GM12865 (cell line): ENCODE data around the gene TNPO2.
A peak's percentile ranks its signal among the peaks of the same experiment; 100 is the strongest.

Experiments
- DNase-seq: peaks from one replicate; pipeline ENCODE4 v3.0.0; 2010; ENCODE audit warnings: low read depth
- H3K4me3 ChIP-seq: 2 replicates; pipeline ENCODE4 v1.5.1; 2011; ENCODE audit warnings: mild to moderate bottlenecking, low read depth, low read length, control low read depth
- CTCF ChIP-seq: IDR thresholded peaks from 2 replicates; pipeline ENCODE4 v1.5.1; 2011; ENCODE audit warnings: low read length, control low read depth, low read depth, inconsistent platforms; ENCODE audit not compliant: insufficient read depth; ENCODE audit errors: missing control alignments

The TNPO2 gene

GRCh38 chr19:12676928-12677327 lies 46.8 kb downstream of the TNPO2 start:
- no peak for DNase-seq
- H3K4me3 ChIP-seq, result no peak overlapping the region
- no peak for TF ChIP-seq CTCF

GRCh38 chr19:12676384-12676792 lies 47.3 kb downstream of the TNPO2 start:
- DNase-seq, result peak; percentile 89
- no peak overlapping the region for H3K4me3 ChIP-seq
- TF ChIP-seq CTCF, result peak; percentile 95

- no peak for TF ChIP-seq CTCF
- no peak overlapping the region for H3K4me3 ChIP-seq
- no peak for DNase-seq
Observed at GRCh38 chr19:12675940-12676339, 47.8 kb downstream of the TNPO2 start.

- DNase-seq, result no peak
Observed at GRCh38 chr19:12675399-12675798, 48.3 kb downstream of the TNPO2 start.

DNA sequence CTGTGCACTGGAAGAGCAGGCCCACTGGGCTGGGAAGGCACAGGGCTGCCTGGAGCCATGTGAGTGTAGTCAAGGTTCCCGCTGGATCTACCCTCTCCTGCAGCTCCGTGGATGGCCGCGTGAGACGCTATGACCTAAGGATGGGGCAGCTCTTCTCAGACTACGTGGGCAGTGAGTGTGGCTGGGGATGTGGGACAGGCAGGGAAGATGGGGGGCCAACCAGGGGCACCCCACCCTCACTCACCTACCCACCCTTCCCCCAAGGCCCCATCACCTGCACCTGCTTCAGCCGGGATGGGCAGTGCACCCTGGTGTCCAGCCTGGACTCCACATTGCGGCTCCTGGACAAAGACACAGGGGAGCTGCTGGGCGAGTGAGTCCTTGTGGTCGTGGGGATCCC lies 51.0 kb downstream of the TNPO2 start:
- no peak for TF ChIP-seq CTCF
- no peak for DNase-seq
- H3K4me3 ChIP-seq, result no peak overlapping the region

More at GRCh38 chr19:12675399-12675798, 48.3 kb downstream of the TNPO2 start:
- no peak overlapping the region for H3K4me3 ChIP-seq
- TF ChIP-seq CTCF, result no peak

DNA sequence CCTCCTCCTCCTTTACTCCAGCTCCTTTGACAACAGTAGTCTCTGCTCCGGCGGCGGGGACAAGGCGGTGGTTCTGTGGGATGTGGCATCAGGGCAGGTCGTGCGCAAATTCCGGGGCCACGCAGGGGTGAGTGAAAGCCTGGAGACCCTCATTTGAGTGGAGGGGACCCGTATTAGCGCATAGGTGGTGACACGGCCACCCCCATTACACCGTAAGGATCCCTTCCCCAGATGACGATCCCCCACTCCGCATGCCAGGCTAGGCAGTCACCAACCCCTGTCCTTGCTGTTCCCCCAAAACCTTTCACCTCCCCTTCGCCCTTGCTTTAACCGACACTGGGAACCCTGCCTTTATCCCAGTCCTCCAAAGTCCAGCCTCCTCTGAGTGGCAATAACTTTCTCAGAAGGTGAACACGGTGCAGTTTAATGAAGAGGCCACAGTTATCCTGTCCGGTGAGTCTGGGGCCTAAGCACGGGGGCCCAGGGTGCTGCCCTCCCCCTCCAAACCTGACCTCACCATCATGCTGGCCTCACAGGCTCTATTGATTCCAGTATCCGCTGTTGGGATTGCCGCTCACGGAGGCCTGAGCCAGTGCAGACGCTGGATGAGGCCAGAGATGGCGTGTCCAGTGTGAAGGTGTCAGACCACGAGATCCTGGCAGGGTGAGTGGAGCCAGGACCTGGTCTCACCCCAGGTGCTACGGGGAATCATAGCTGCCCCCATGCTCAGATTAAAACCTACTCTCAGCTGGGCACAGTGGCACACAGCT lies 53.4 kb downstream of the TNPO2 start:
- no peak for TF ChIP-seq CTCF
- DNase-seq, result no peak
- H3K4me3 ChIP-seq, result peak overlapping the region; percentile 70

DNA sequence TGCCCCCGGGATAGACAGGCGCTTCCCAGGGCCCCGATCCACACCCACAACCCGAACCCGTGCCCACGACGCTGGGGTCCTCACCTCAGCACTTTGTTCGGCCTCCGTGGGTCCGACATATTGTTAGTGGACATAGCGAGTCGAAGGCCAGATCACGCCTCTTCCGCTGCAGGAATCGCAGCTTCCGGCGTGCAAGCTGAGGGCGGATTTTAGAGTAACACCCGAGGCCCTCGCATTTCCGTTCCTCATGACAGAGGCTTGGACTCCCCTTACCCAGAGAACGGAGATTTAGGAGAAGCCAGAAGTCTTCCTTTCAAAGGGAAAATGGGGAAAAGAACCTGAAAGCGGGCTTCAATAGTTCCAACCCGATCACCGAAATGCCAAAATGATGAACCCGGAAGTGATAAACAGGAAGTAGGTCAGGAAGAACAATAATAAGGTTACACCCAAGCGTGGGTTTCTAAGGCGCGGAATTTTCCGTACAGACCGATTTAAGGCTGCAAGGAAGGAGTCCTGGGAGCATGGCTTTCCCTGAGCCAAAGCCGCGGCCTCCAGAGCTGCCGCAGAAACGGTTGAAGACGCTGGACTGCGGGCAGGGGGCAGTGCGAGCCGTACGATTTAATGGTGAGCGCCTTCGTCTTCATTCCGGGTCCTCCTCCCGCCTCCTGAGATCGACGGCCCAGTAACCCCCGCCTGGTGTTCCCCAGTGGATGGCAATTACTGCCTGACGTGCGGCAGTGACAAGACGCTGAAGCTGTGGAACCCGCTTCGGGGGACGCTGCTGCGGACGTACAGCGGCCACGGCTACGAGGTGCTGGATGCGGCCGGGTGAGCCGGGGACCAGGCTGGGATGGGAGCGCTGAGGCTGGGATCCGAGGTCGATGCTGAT lies 54.2 kb downstream of the TNPO2 start:
- peak overlapping the region; percentile 70 for H3K4me3 ChIP-seq
- peak; percentile 90 for DNase-seq
- TF ChIP-seq CTCF, result no peak
